HepG2 (cell line): ENCODE data around the gene TADA1. TPM values are rescaled to one million over a fixed set of nuclear protein-coding genes. Genes with fewer than 3 reads are reported as not detected.

ENCODE experiments used
- AGO1 ChIP-seq: fragments of 200-400 bp; formaldehyde crosslinking; IDR thresholded peaks from 2 replicates; pipeline ENCODE4 v1.6.1; 2017; ENCODE audit warnings: mild to moderate bottlenecking, low read depth, low read length, moderate library complexity; ENCODE audit not compliant: poor library complexity, severe bottlenecking
- ATF6 ChIP-seq: sonication (generic); formaldehyde crosslinking; conservative IDR thresholded peaks from 2 replicates; pipeline ENCODE4 v1.4.0; 2020; ENCODE audit warnings: missing genetic modification reagents
- CBX5 ChIP-seq: sonication (generic); formaldehyde crosslinking; IDR thresholded peaks from 2 replicates; pipeline ENCODE4 v1.4.0; 2020; ENCODE audit warnings: missing genetic modification reagents, borderline replicate concordance
- CREB3 ChIP-seq: sonication (generic); formaldehyde crosslinking; IDR thresholded peaks from 2 replicates; pipeline ENCODE4 v1.5.0; 2020; ENCODE audit warnings: missing genetic modification reagents
- ELF1 ChIP-seq: sonication (generic); formaldehyde crosslinking; IDR thresholded peaks from 2 replicates; pipeline ENCODE4 v1.4.0; 2020; ENCODE audit warnings: missing genetic modification reagents
- MAFG ChIP-seq: sonication (generic); formaldehyde crosslinking; IDR thresholded peaks from 2 replicates; pipeline ENCODE4 v1.5.1; 2020; ENCODE audit warnings: mild to moderate bottlenecking, missing genetic modification reagents
- TBX2 ChIP-seq: sonication (generic); formaldehyde crosslinking; IDR thresholded peaks from 2 replicates; pipeline ENCODE4 v1.5.0; 2020; ENCODE audit warnings: missing genetic modification reagents, mild to moderate bottlenecking, borderline replicate concordance
- TFE3 ChIP-seq: IDR thresholded peaks from 2 replicates; pipeline ENCODE4 v1.6.1; 2016
- THAP11 ChIP-seq: IDR thresholded peaks from 2 replicates; pipeline ENCODE4 v1.6.1; 2016; ENCODE audit warnings: missing biosample characterization, missing genetic modification reagents
- ZNF564 ChIP-seq: sonication (generic); formaldehyde crosslinking; IDR thresholded peaks from 2 replicates; pipeline ENCODE4 v1.8.1; 2023; ENCODE audit warnings: mild to moderate bottlenecking, missing genetic modification reagents
- ZNF83 ChIP-seq: sonication (generic); formaldehyde crosslinking; IDR thresholded peaks from 2 replicates; pipeline ENCODE4 v1.4.0; 2020; ENCODE audit warnings: missing genetic modification reagents, mild to moderate bottlenecking, borderline replicate concordance
- ZSCAN25 ChIP-seq: sonication (generic); formaldehyde crosslinking; IDR thresholded peaks from 2 replicates; pipeline ENCODE4 v1.8.0; 2022; ENCODE audit warnings: mild to moderate bottlenecking, missing genetic modification reagents
- polyA plus RNA-seq, 8 experiments: library from polyadenylated mRNA; depleted of rRNA in 3 of 8; stranded (reverse) in 7 of 8; unstranded in 1 of 8; fragments of >200 nt; fragmentation: Illumina TruSeq in 4 of 8; extraction: Trizol in 4 of 8; gene quantifications; 2 replicates each; pipeline versions ENCODE4 v1.2.1 to v1.2.3, GENCODE V29; 2011 to 2016; ENCODE audit warnings: low read depth in 4 of 8, missing spikeins in 1 of 8, mixed read lengths in 1 of 8; ENCODE audit not compliant: insufficient read depth in 1 of 8
- total RNA-seq, 5 experiments: library from RNA; depleted of rRNA; stranded (reverse); fragments of >200 nt; fragmentation: Illumina TruSeq; extraction: Trizol; gene quantifications; 2 replicates each; pipeline ENCODE4 v1.2.3, GENCODE V29; 2016; ENCODE audit warnings: low read depth in 1 of 5
- TF ChIP-seq, protein P1 (sequence below): sonication (generic); formaldehyde crosslinking; IDR thresholded peaks from 2 replicates; pipeline ENCODE4 v1.4.0; 2020; ENCODE audit warnings: missing genetic modification reagents
- TF ChIP-seq, protein P2 (sequence below): sonication (generic); formaldehyde crosslinking; IDR thresholded peaks from 2 replicates; pipeline ENCODE4 v1.5.0; 2020; ENCODE audit warnings: mild to moderate bottlenecking, missing genetic modification reagents, moderate library complexity

Gene TADA1
- total and polyA plus RNA-seq, 2 of the 13 experiments (the other 11 are each of a cell fraction or from before 2014, with no cell fraction given): 28.3 to 29.1 TPM

DNA sequence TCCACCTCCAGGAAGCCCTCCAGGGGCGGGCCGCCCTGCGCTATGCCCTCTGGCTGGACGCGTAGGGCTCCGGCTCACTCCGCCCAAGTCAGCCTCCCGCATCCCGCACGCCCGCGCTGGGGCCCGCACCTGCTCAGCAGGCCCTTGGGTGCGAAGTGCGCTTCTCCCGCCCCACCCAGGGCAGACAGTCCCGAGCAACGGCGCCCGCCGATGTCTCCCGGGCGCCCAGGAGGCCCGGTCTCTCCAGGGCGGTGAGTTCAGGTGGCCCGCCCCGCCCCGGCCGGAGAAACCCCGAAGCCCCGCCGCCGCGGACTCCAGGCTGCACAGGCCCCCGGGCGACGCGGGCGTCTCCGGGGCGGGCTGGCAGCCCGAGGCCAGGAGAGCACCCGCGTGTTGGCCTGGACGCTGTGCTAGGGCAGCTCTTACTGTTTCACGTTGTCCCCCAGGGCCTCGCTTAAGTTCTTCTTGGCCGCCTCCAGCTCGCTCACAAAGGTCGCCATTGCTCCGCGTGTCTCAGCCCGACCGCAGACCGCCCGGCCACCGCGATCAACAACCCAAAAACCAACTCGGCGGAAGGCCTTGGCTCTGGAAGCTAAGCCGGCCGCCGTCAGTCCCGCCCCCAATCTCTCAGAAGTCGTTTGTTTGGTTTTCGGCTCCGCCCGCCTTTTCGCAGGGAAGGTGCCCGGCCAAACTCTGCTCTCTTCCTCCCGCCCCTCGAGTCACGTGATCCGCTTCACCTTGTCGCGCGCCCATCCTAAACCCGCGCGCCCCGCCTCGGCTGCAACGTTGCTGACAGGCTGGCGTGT, at the start of gene TADA1 (continued):
- TF ChIP-seq, protein P1, sequence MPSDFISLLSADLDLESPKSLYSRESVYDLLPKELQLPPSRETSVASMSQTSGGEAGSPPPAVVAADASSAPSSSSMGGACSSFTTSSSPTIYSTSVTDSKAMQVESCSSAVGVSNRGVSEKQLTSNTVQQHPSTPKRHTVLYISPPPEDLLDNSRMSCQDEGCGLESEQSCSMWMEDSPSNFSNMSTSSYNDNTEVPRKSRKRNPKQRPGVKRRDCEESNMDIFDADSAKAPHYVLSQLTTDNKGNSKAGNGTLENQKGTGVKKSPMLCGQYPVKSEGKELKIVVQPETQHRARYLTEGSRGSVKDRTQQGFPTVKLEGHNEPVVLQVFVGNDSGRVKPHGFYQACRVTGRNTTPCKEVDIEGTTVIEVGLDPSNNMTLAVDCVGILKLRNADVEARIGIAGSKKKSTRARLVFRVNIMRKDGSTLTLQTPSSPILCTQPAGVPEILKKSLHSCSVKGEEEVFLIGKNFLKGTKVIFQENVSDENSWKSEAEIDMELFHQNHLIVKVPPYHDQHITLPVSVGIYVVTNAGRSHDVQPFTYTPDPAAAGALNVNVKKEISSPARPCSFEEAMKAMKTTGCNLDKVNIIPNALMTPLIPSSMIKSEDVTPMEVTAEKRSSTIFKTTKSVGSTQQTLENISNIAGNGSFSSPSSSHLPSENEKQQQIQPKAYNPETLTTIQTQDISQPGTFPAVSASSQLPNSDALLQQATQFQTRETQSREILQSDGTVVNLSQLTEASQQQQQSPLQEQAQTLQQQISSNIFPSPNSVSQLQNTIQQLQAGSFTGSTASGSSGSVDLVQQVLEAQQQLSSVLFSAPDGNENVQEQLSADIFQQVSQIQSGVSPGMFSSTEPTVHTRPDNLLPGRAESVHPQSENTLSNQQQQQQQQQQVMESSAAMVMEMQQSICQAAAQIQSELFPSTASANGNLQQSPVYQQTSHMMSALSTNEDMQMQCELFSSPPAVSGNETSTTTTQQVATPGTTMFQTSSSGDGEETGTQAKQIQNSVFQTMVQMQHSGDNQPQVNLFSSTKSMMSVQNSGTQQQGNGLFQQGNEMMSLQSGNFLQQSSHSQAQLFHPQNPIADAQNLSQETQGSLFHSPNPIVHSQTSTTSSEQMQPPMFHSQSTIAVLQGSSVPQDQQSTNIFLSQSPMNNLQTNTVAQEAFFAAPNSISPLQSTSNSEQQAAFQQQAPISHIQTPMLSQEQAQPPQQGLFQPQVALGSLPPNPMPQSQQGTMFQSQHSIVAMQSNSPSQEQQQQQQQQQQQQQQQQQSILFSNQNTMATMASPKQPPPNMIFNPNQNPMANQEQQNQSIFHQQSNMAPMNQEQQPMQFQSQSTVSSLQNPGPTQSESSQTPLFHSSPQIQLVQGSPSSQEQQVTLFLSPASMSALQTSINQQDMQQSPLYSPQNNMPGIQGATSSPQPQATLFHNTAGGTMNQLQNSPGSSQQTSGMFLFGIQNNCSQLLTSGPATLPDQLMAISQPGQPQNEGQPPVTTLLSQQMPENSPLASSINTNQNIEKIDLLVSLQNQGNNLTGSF (CRISPR knock-in tag): peak; percentile 43; the same call in 1 of the 2 replicates
- TF ChIP-seq ELF1 (CRISPR knock-in tag): peak; percentile 52; the same call in 1 of the 2 replicates
- TF ChIP-seq MAFG (CRISPR knock-in tag): no peak
- peak; percentile 49 for TF ChIP-seq AGO1
- TF ChIP-seq CBX5 (CRISPR knock-in tag): peak; percentile 56; the same call in 1 of the 2 replicates
- TF ChIP-seq THAP11 (CRISPR knock-in tag): peak; percentile 80
- TF ChIP-seq, protein P2, sequence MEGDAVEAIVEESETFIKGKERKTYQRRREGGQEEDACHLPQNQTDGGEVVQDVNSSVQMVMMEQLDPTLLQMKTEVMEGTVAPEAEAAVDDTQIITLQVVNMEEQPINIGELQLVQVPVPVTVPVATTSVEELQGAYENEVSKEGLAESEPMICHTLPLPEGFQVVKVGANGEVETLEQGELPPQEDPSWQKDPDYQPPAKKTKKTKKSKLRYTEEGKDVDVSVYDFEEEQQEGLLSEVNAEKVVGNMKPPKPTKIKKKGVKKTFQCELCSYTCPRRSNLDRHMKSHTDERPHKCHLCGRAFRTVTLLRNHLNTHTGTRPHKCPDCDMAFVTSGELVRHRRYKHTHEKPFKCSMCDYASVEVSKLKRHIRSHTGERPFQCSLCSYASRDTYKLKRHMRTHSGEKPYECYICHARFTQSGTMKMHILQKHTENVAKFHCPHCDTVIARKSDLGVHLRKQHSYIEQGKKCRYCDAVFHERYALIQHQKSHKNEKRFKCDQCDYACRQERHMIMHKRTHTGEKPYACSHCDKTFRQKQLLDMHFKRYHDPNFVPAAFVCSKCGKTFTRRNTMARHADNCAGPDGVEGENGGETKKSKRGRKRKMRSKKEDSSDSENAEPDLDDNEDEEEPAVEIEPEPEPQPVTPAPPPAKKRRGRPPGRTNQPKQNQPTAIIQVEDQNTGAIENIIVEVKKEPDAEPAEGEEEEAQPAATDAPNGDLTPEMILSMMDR (CRISPR knock-in tag): peak; percentile 69
- TF ChIP-seq ZNF564: peak; percentile 41; the same call in 1 of the 2 replicates
- TF ChIP-seq ATF6 (CRISPR knock-in tag): no peak
- TF ChIP-seq TBX2: peak; percentile 87
- TF ChIP-seq ZSCAN25 (CRISPR knock-in tag): no peak
- 0 out of 2 replicates have a peak, but pooled peaks have one; percentile 15 for TF ChIP-seq CREB3 (CRISPR knock-in tag)
- TF ChIP-seq ZNF83 (CRISPR knock-in tag): no peak
- TF ChIP-seq TFE3: peak; percentile 81
